H54 (cell line): ENCODE data around the gene DCST2.
A peak's percentile ranks its signal among the peaks of the same experiment; 100 is the strongest.

Experiments
- DNase-seq: peaks from one replicate; pipeline ENCODE4 v3.0.0; 2011; ENCODE audit warnings: low spot score, mixed read lengths; ENCODE audit not compliant: insufficient read length
- FAIRE-seq: peaks from 3 replicates; lab custom pipeline; 2011; peaks lifted over from hg19 to GRCh38; lab: Jason Lieb, UNC
- POLR2A ChIP-seq: IDR thresholded peaks from 2 replicates; pipeline ENCODE4 v1.6.1; 2011; ENCODE audit warnings: low read depth, mild to moderate bottlenecking, low read length

DCST2 gene

DNA sequence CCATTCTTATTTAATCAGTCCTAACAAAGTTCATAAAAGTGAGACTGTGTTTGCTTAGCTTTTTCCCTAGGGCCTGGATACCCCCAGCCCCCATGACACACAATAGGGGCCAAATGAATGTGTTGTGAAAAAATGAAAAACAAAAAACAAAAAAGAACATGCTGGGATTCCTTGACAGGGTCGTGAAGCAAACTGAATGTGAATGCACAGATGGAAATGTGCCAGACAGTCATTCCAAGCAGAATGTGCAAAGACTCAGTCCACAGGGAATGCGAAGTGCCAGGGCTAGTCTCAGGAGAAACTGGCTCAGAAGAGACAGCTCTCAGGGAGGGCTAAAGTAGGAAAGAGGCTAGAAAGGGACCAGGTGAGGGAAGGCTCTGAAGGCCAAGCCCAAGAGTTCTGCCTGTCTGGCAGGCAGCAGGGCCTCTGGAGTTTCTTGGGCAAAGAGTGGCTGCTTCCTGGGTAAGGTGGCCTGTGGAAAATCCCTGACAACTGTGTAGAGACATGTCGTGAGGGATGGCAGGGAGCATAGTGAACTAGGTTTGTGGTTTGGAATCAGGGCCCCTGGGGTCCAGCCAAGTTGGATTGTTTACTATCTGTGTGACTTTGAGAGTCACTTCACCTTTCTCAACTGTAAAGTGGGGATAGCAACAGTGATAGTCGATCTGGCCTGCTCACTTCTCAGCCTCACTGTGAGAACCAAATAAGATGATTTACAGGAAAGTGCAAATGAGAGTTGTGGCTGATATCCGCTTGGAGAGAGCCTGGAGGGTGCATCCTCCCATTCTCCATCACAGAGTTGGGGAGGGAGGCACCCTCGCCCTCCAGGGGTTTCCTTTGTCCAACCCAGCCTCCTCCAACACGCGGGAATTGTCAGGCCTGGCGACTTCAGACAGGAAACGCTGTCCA is 16.3 kb upstream of the DCST2 start:
- peak; percentile 67 for DNase-seq
- no peak for FAIRE-seq
- no peak for TF ChIP-seq POLR2A

DNA sequence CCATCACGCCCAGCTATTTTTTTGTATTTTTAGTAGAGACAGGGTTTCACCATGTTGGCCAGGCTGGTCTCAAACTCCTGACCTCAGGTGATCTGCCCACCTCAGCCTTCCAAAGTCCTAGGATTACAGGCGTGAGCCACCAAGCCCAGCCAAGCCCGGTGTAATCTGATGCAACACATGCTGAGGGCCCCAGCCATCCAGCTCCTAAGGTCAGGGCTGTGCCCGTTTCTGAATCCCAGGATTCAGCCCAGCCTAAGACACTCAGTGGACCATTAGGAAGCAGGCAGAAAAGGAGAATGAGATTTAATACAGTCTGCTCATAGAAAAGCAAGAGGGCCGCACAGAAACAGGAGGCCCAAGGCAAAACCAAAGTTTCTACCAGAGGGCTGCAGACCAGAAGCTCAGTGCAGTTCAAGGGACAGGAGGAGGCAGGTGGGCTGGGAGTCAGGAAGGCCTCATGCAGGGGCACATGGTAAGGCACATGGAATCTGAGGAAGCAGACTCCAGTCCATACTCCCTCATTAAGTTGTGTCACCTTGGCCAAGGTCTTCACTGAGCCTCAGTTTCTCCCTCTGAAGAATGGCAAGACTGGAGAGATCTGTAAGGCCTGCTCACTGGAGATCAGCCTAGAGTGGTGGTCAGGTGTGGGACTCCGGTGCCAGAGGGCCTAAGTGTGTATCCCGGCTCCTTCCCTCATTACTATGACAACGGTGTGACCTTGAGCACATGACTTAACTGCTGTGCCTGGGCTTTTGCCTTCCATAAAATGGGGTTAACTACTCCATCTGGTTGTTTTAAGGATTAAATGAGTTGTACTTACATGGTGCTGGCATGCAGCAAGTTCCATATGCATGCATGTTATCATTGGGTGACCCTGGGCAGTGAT is 15.1 kb upstream of the DCST2 start:
- TF ChIP-seq POLR2A = no peak
- FAIRE-seq = no peak
- DNase-seq = no peak

DNA sequence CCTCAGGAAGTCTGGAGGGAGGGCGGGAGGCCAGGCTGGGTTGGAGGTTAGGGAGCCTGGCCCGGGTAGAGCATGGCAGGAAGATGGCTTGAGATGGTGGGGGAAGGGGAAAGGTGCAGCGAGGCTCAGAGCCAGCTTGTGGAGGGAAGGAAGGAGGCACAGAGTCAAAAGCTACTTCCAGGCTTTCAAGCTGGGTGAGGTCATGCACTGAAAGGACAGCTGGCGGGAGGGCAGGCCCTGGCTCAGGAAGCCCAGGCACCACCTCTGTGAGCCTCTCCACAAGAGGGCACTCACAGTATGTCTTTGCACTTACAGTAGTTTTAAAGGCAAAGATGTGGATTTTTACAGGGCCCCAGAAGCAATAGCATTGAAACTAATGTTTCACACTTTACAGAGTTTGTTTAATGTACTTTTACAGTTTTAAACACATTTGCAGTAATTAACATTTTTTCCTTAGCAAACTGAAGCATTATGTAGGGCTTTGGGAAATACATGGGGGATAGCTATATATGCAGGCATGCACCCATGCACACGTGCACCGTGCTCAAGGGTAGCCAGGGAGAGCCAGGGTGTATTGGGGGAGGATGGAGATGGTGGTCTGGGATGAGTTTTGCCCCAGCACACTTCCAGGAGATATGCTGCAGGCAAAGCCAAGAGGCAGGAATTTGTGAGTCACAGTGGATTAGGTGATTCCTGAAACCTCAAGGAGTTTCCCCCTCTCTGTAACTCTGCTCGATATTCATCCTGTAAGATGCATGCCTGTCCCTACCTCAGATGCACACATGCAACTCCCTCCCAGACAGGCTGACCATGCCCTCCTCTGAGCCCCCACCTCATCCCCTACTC is 11.5 kb upstream of the DCST2 start:
- FAIRE-seq = no peak
- no peak for TF ChIP-seq POLR2A
- DNase-seq = peak; percentile 90

DNA sequence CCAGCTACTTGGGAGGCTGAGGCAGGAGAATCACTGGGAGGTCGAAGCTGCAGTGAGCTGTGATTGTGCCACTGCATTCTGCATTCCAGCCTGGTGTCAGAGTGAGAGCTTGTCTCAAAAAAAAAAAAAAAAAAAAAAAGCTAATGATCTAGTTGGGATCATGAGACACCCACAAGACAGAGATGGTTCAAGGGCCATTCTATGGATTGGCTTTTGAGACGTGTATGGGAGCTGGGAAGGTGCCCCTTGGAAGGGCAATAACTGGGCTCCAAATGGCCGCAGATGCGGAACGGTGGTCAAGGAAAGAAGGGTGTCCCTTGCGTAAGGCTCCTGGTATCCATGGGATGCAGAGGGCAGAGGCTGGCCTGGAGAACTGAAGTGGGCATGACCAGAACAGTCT is 10.8 kb upstream of the DCST2 start:
- DNase-seq (no peak), FAIRE-seq (no peak)
- no peak for TF ChIP-seq POLR2A

DNA sequence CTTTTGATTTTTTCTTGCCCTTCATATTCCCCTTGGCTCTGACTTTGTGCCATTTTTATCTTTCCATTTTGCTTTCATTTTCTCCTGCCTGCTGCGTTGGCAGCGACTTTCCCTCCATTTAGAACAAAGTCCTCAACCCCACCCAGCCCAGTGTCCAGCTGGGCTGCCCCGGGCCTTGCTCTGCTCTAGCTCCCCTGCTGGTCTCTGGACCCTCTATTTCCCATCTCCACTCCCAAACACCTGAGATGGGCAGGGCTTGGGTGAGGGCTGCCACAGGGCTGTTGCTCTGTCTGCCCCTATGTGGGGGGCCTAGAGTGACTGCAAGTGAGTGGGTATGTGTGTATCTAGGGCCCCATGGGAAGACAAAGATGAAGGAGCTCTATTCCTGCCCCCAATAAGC is 10.2 kb upstream of the DCST2 start:
- no peak for TF ChIP-seq POLR2A
- no peak for DNase-seq
- no peak for FAIRE-seq

DNA sequence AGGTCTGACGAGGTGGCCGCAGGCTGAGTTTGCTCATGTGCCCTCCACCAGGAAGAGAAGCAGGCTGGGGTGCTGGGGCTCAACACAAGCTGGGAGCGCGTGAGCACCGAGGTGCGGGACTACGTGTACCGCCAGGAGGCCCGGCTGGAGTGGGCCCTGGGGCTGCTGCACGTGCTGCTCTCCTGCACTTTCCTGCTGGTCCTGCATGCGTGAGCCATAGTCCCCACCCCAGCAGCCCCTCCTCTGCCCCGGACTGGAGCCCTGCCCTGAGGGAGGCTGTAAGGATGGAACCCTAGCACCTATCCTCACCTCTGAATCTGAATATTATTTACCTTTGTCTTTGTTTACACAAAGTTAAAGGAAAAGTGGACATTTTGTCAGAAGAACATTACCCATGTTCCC is 9.7 kb upstream of the DCST2 start:
- TF ChIP-seq POLR2A = no peak
- no peak for FAIRE-seq

DNA sequence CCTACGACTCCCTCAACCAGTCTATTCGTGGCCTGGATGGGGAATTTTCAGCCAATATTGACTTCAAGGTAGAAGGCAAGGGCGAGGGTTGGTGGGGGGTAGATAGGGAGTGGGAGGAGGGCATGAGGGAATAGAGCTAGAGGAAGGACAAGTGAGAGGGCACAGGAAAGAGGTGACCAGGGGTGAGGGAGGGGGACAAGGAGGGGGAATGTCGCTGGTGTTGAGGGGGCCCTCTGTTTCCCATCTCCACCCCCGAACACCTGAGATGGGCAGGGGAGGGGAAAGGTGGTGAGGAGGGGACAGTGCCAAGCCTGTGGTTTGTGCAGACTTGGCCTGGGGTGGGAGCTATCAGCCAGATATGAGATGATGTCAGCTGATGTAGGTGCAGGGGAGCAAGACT is 9.2 kb upstream of the DCST2 start:
- no peak for TF ChIP-seq POLR2A
- FAIRE-seq (no peak), DNase-seq (no peak)

More for the DNA sequence above, 9.7 kb upstream of the DCST2 start:
- no peak for DNase-seq

DNA sequence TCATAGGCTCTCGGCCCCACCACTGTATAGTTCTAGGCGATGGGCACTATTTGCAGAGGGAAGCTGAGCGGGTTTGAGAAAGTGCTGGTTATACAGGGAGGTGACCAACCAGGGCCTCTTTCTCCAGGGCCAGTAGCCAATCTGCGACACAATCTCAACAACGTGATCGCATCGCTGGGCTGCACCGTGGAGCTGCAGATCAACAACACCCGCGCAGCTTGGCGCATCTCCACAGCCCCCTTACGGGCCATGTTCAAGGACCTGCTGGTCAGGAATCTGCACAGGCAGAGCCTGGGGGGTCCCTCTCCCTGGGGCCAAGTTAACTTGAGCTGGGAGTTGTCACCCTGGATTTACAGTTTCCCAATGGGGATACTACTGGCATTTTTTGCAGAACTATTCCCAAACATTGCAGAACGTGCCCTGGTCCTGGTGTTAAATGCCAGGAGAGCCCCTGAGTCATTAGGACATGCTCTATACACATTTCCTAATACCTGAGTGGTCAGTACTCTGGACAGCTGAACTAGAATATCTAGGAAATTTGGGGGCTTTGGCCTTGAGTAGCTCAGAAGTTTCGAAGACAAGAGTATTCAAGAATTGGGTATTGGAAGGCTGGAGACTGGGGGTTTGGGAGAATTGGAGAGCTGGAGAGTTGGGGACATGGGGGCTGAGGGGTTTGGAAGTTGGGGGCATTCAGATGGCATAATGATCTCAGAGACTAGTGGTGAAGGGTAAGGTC is 6.9 kb upstream of the DCST2 start:
- TF ChIP-seq POLR2A = no peak
- no peak for FAIRE-seq
- DNase-seq = no peak

DNA sequence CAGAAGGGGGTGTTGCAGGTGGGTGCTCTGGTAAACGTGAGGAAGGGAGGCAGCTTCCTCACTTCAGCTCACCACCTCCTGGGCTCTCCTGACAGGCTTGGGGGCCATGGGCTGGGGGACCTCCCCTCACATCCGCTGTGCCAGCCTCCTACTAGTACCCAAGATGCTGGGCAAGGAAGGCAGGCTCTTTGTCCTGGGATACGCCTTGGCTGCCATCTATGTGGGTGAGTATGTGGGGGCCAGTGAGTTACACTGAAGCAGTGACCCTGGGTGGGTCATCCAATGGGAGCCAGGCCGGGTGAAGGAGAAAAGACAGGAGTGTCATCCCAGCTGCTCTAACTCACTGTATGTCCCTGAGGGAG is 5.7 kb upstream of the DCST2 start:
- TF ChIP-seq POLR2A = no peak
- DNase-seq (no peak), FAIRE-seq (no peak)

DNA sequence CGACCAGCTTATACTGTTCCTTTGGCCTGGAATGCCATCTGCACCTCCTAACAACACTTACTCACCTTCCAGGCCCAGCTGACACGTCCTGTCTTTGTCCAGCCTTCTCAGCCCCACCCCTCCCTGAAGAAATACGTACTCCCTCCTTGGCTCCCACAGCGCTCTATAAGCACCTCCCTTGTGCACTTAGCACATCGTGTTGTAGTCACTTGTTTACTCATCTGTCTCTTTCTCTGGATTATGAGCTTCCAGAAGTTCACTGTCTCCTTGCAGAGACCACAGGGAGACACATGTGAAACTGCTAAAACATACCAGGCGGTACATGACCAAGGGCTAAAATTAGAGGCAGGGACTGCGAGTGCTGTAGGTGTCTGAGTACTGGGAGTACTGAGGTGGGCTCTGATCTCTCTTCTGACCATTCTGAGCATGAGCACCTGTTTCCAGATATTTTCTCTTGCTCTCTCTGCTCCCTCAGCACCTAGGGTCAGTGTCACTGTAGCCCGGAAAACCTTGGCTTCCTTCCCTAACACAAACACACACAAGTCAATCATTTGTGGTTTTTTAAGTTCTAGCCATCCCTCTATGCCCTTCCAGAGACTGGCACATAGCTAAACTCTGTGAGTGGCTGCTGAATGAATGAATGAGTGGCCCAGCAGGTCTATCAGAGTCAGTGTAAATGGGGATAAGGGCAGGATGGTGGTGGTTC is 5.2 kb upstream of the DCST2 start:
- no peak for TF ChIP-seq POLR2A
- DNase-seq = no peak
- no peak for FAIRE-seq

DNA sequence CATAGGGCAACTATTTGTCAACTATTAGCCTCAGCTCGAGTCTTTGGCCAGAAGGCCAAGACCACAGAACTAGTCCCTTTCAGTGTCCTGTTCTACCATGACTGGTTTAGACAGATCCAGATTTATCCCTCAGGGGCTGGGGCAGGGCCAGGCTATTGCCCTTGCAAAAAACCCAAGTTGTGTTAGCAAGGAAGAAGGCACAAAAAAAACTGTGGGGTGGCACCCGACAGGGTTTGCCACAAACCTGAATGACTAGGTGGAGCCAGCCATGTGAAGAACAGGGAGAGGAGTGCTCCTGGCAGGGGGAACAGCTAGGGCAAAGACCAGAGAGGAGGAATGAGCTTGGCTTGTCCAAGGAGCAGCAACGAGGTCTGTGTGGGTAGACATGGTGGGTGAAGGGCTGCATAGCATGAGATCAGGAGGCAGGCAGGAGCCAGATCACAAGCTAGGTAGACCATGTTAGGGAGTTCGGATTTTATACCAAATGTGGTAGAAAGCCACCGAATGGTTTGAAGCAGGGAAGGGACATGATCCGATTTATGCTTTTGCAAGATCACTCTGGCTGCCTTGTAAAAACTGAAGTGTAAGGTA is 4.4 kb upstream of the DCST2 start:
- no peak for TF ChIP-seq POLR2A
- DNase-seq (no peak), FAIRE-seq (no peak)

DNA sequence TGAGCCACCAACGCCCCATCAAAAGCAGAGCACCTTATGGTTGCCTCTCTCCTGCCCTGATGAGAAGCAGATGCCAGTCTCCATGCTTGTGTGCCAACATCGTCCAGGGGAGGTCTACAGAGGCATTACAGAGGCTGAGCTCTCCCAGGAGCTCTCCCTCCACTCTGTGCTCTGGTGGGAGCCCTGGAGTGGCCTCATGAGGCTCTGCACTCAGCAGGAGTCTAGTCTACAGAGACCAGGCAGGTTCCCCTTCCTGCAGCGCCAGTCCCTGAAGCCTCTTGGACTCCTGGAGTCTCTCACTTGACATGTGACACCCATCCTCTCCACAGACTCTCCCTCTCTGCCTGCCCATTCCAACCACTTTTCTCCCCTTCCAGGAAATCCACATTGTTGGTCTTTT is 3.5 kb upstream of the DCST2 start:
- DNase-seq = no peak
- FAIRE-seq = no peak
- no peak for TF ChIP-seq POLR2A
